Liver (tissue), 9 donors: Measurements from ENCODE around the gene TRAPPC12. TPM values are rescaled to one million over a fixed set of nuclear protein-coding genes. Genes with fewer than 3 reads are reported as not detected.

Source experiments
- DNase-seq: peaks from one replicate; pipeline ENCODE4 v3.0.0-alpha.2; 2017; ENCODE audit warnings: low spot score
- H3K27ac ChIP-seq, 2 donors: one replicate each; pipeline ENCODE4 v1.7.0; 2013; ENCODE audit warnings: inconsistent platforms in 2 of 2, low read length in 2 of 2, control low read depth in 1 of 2, low read depth in 1 of 2, mild to moderate bottlenecking in 1 of 2
- H3K27me3 ChIP-seq, 4 donors: one replicate each; pipeline versions ENCODE4 v1.6.1 to v1.7.0; 2013; ENCODE audit warnings: low read length in 3 of 4, inconsistent platforms in 1 of 4, mild to moderate bottlenecking in 1 of 4, moderate library complexity in 1 of 4; ENCODE audit not compliant: control insufficient read depth in 4 of 4, insufficient read depth in 4 of 4
- H3K36me3 ChIP-seq, 4 donors: one replicate each; pipeline versions ENCODE4 v1.6.1 to v1.7.0; 2013; ENCODE audit warnings: low read length in 3 of 4, mild to moderate bottlenecking in 3 of 4, low read depth in 1 of 4, moderate library complexity in 1 of 4; ENCODE audit not compliant: control insufficient read depth in 4 of 4, insufficient read depth in 3 of 4
- H3K4me1 ChIP-seq, 4 donors: one replicate each; pipeline versions ENCODE4 v1.6.1 to v1.7.0; 2013; ENCODE audit warnings: low read length in 3 of 4, mild to moderate bottlenecking in 3 of 4, moderate library complexity in 1 of 4; ENCODE audit not compliant: control insufficient read depth in 4 of 4, insufficient read depth in 4 of 4
- H3K4me3 ChIP-seq, 3 donors: one replicate each; pipeline versions ENCODE4 v1.6.1 to v1.7.0; 2013; ENCODE audit warnings: low read length in 3 of 3, control low read depth in 1 of 3, low read depth in 1 of 3, mild to moderate bottlenecking in 1 of 3
- H3K9ac ChIP-seq, 2 donors: one replicate each; pipeline ENCODE4 v1.7.0; 2013; ENCODE audit warnings: low read length in 2 of 2, mild to moderate bottlenecking in 2 of 2, moderate library complexity in 2 of 2, control low read depth in 1 of 2, low read depth in 1 of 2
- H3K9me3 ChIP-seq, 4 donors: one replicate each; pipeline versions ENCODE4 v1.6.1 to v1.7.0; 2013; ENCODE audit warnings: low read length in 3 of 4; ENCODE audit not compliant: control insufficient read depth in 4 of 4
- CTCF ChIP-seq: fragments of 150-350 bp; IDR thresholded peaks from 2 replicates; pipeline ENCODE4 v1.5.1; 2017; ENCODE audit warnings: improper control_type of control experiment, low read depth, low read length; ENCODE audit not compliant: missing input control
- EGR1 ChIP-seq, 2 donors: IDR thresholded peaks; 2 replicates each; pipeline ENCODE4 v1.6.1; 2016 to 2018; ENCODE audit warnings: antibody characterized with exemption in 2 of 2, low read depth in 2 of 2
- FOXA1 ChIP-seq: IDR thresholded peaks from 2 replicates; pipeline ENCODE4 v1.6.1; 2016; ENCODE audit warnings: antibody characterized with exemption
- FOXA2 ChIP-seq: IDR thresholded peaks from 2 replicates; pipeline ENCODE4 v1.6.1; 2016; ENCODE audit warnings: antibody characterized with exemption
- GABPA ChIP-seq, 2 donors: IDR thresholded peaks in 1 of 2; conservative IDR thresholded peaks in 1 of 2; 2 replicates each; pipeline ENCODE4 v1.6.1; 2016; ENCODE audit warnings: antibody characterized with exemption in 2 of 2, mild to moderate bottlenecking in 1 of 2, moderate library complexity in 1 of 2
- HNF4A ChIP-seq, 2 donors: conservative IDR thresholded peaks; 2 replicates each; pipeline ENCODE4 v1.6.1; 2016; ENCODE audit warnings: antibody characterized with exemption in 2 of 2, mild to moderate bottlenecking in 2 of 2
- HNF4G ChIP-seq: IDR thresholded peaks from 2 replicates; pipeline ENCODE4 v1.6.1; 2016; ENCODE audit warnings: antibody characterized with exemption
- JUND ChIP-seq, 2 donors: IDR thresholded peaks; 2 replicates each; pipeline ENCODE4 v1.6.1; 2016; ENCODE audit warnings: antibody characterized with exemption in 2 of 2
- MAX ChIP-seq: IDR thresholded peaks from 2 replicates; pipeline ENCODE4 v1.6.1; 2016; ENCODE audit warnings: antibody characterized with exemption
- NR2F2 ChIP-seq: IDR thresholded peaks from 2 replicates; pipeline ENCODE4 v1.6.1; 2016; ENCODE audit warnings: antibody characterized with exemption
- RAD21 ChIP-seq, 2 donors: IDR thresholded peaks; 2 replicates each; pipeline ENCODE4 v1.6.1; 2016; ENCODE audit warnings: antibody characterized with exemption in 2 of 2, mild to moderate bottlenecking in 2 of 2
- REST ChIP-seq: IDR thresholded peaks from 2 replicates; pipeline ENCODE4 v1.6.1; 2016; ENCODE audit warnings: antibody characterized with exemption, mild to moderate bottlenecking
- RXRA ChIP-seq, 2 donors: IDR thresholded peaks; 2 replicates each; pipeline ENCODE4 v1.6.1; 2017 to 2018; ENCODE audit warnings: antibody characterized with exemption in 2 of 2, mild to moderate bottlenecking in 1 of 2
- SP1 ChIP-seq: IDR thresholded peaks from 2 replicates; pipeline ENCODE4 v1.6.1; 2018; ENCODE audit warnings: antibody characterized with exemption, mild to moderate bottlenecking
- TAF1 ChIP-seq: conservative IDR thresholded peaks from 2 replicates; pipeline ENCODE4 v1.6.1; 2016; ENCODE audit warnings: antibody characterized with exemption, mild to moderate bottlenecking
- WGBS: extraction: QIAGEN DNeasy Blood & Tissue Kit; methylation state at CpG from one replicate; pipeline ENCODE4 v1.1.7; 2013; 5-methylcytosine and 5-hydroxymethylcytosine counted together
- polyA plus RNA-seq, 2 donors: library from polyadenylated mRNA; stranded (reverse) in 1 of 2; unstranded in 1 of 2; fragments of 200-250 nt in 1 of 2; fragments of >200 nt in 1 of 2; fragmentation: Nextera tagmentation in 1 of 2; extraction: Ambion mirVana in 1 of 2; gene quantifications; one replicate each; pipeline versions ENCODE4 v1.2.1 to v1.2.3, GENCODE V29; 2013 to 2015
- total RNA-seq, 2 donors: library from RNA; depleted of rRNA; stranded (reverse); fragments of >200 nt; gene quantifications; one replicate each; pipeline ENCODE4 v1.2.3, GENCODE V29; 2014
- TF ChIP-seq, protein P1 (sequence below): IDR thresholded peaks from 2 replicates; pipeline ENCODE4 v1.6.1; 2016; ENCODE audit warnings: antibody characterized with exemption
- TF ChIP-seq, protein P2 (sequence below): IDR thresholded peaks from 2 replicates; pipeline ENCODE4 v1.6.1; 2016; ENCODE audit warnings: antibody characterized with exemption
- donor health status: healthy.
- donor health status: healthy.
- donor health status: healthy.
- donor health status: healthy.
- donor health status: healthy.

TRAPPC12 gene
- total and polyA plus RNA-seq, 4 donors = 30.2 to 60.9 (median 39.7) TPM

GRCh38 chr2:3338340-3338739 lies 41.2 kb upstream of the TRAPPC12 start:
- TF ChIP-seq JUND (IDR thresholded peaks at IDR 0.05) (no peak), MAX (no peak)
- no peak overlapping the region for H3K9ac ChIP-seq
- H3K4me1 ChIP-seq = no peaks in the 10 kb centered on the region
- H3K36me3 ChIP-seq = peaks cover 0 to 12% (median 7%) of the 10 kb centered on the region in 4 donors
- H3K9me3 ChIP-seq = no peaks in the 10 kb centered on the region
- H3K27ac ChIP-seq = no peak overlapping the region
- no peak for DNase-seq
- H3K4me3 ChIP-seq = no peak overlapping the region
- 94% methylated on average over 10 of the region's 10 CpGs for WGBS
- H3K27me3 ChIP-seq = no peaks in the 10 kb centered on the region

GRCh38 chr2:3340144-3340543 lies 39.4 kb upstream of the TRAPPC12 start:
- Histone ChIP-seq H3K4me1 (no peaks in the 10 kb centered on the region), H3K36me3 (peaks cover 0 to 4% (median 3%) of the 10 kb centered on the region in 4 donors), H3K9ac (no peak overlapping the region), H3K27me3 (no peaks in the 10 kb centered on the region), H3K4me3 (no peak overlapping the region), H3K27ac (no peak overlapping the region), H3K9me3 (no peaks in the 10 kb centered on the region)
- 97% methylated on average over 10 of the region's 10 CpGs for WGBS
- DNase-seq = no peak
- TF ChIP-seq FOXA1 (no peak), RAD21 (IDR thresholded peaks at IDR 0.05) (no peak), HNF4A (conservative IDR thresholded peaks at IDR 0.05) (no peak), JUND (IDR thresholded peaks at IDR 0.05) (no peak), FOXA2 (no peak), GABPA (IDR thresholded peaks at IDR 0.05 in 1 of 2, conservative IDR thresholded peaks at IDR 0.05 in 1 of 2) (no peak), REST (no peak), RXRA (IDR thresholded peaks at IDR 0.05) (no peak), SP1 (no peak), HNF4G (no peak), EGR1 (IDR thresholded peaks at IDR 0.05; ENCODE audit: low read depth in 2 of 2) (no peak), TAF1 (no peak), NR2F2 (no peak), MAX (no peak), CTCF (no peak)
- TF ChIP-seq, protein P1, sequence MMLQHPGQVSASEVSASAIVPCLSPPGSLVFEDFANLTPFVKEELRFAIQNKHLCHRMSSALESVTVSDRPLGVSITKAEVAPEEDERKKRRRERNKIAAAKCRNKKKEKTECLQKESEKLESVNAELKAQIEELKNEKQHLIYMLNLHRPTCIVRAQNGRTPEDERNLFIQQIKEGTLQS = no peak
- TF ChIP-seq, protein P2, sequence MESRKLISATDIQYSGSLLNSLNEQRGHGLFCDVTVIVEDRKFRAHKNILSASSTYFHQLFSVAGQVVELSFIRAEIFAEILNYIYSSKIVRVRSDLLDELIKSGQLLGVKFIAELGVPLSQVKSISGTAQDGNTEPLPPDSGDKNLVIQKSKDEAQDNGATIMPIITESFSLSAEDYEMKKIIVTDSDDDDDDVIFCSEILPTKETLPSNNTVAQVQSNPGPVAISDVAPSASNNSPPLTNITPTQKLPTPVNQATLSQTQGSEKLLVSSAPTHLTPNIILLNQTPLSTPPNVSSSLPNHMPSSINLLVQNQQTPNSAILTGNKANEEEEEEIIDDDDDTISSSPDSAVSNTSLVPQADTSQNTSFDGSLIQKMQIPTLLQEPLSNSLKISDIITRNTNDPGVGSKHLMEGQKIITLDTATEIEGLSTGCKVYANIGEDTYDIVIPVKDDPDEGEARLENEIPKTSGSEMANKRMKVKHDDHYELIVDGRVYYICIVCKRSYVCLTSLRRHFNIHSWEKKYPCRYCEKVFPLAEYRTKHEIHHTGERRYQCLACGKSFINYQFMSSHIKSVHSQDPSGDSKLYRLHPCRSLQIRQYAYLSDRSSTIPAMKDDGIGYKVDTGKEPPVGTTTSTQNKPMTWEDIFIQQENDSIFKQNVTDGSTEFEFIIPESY = no peak
